MM.1S (cell line): ENCODE data around the gene SCGB2B2.

Source experiments
- DNase-seq: peaks from one replicate; pipeline ENCODE4 v3.0.0-alpha.2; 2015
- H2AFZ ChIP-seq: fragments of 300-600 bp; sonication (generic); 2 replicates; pipeline ENCODE4 v1.6.0; 2016; ENCODE audit warnings: antibody characterized with exemption, low read length
- H3F3A ChIP-seq: fragments of 300-600 bp; sonication (generic); 2 replicates; pipeline ENCODE4 v1.6.1; 2016; ENCODE audit warnings: mild to moderate bottlenecking, antibody characterized with exemption, low read length, moderate library complexity, mixed read lengths; ENCODE audit not compliant: insufficient read depth
- H3K27ac ChIP-seq: fragments of 300-600 bp; sonication (generic); 2 replicates; pipeline ENCODE4 v1.5.1; 2016; ENCODE audit warnings: mild to moderate bottlenecking, low read length
- H3K27me3 ChIP-seq: fragments of 300-600 bp; sonication (generic); replicated peaks from 2 replicates; pipeline ENCODE4 v1.6.0; 2016; ENCODE audit warnings: low read length; ENCODE audit not compliant: insufficient read depth
- H3K36me3 ChIP-seq: fragments of 300-600 bp; sonication (generic); replicated peaks from 2 replicates; pipeline ENCODE4 v1.6.1; 2016; ENCODE audit warnings: mild to moderate bottlenecking, low read length, mixed read lengths; ENCODE audit not compliant: insufficient read depth
- H3K4me1 ChIP-seq: fragments of 300-600 bp; sonication (generic); 2 replicates; pipeline ENCODE4 v1.6.1; 2016; ENCODE audit warnings: low read length, mixed read lengths
- H3K4me2 ChIP-seq: fragments of 300-600 bp; sonication (generic); 2 replicates; pipeline ENCODE4 v1.6.0; 2016; ENCODE audit warnings: low read depth, low read length
- H3K4me3 ChIP-seq: fragments of 300-600 bp; sonication (generic); 2 replicates; pipeline ENCODE4 v1.5.1; 2016; ENCODE audit warnings: low read length, mixed read lengths
- H3K79me2 ChIP-seq: fragments of 300-600 bp; sonication (generic); 2 replicates; pipeline ENCODE4 v1.6.1; 2016; ENCODE audit warnings: mixed run types, low read length, mixed read lengths
- H3K9ac ChIP-seq: fragments of 300-600 bp; sonication (generic); 2 replicates; pipeline ENCODE4 v1.6.1; 2016; ENCODE audit warnings: low read length, mixed read lengths
- H3K9me2 ChIP-seq: fragments of 300-600 bp; sonication (generic); replicated peaks from 2 replicates; pipeline ENCODE4 v1.6.1; 2016; ENCODE audit warnings: mild to moderate bottlenecking, low read length, mixed read lengths; ENCODE audit not compliant: insufficient read depth
- H3K9me3 ChIP-seq: fragments of 300-600 bp; sonication (generic); replicated peaks from 2 replicates; pipeline ENCODE4 v1.6.1; 2016; ENCODE audit warnings: mild to moderate bottlenecking, low read length, mixed read lengths; ENCODE audit not compliant: insufficient read depth
- H4K20me1 ChIP-seq: fragments of 300-600 bp; sonication (generic); 2 replicates; pipeline ENCODE4 v1.6.1; 2016; ENCODE audit warnings: mild to moderate bottlenecking, low read length, moderate library complexity, mixed read lengths; ENCODE audit not compliant: insufficient read depth
- CTCF ChIP-seq: fragments of 300-600 bp; sonication (generic); IDR thresholded peaks from 2 replicates; pipeline ENCODE4 v1.5.1; 2016; ENCODE audit warnings: antibody characterized with exemption, low read length, mixed read lengths
- EZH2 ChIP-seq: fragments of 300-600 bp; sonication (generic); optimal IDR thresholded peaks from 2 replicates; pipeline ENCODE3; 2017; ENCODE audit warnings: low read depth, mild to moderate bottlenecking, antibody characterized with exemption, low read length, mixed read lengths
- EZH2phosphoT487 ChIP-seq: fragments of 300-600 bp; sonication (generic); IDR thresholded peaks from 2 replicates; pipeline ENCODE4 v1.6.1; 2018; ENCODE audit warnings: antibody characterized with exemption, low read length

Gene SCGB2B2

GRCh38 chr19:34715357-34715756, 38.4 kb upstream of the SCGB2B2 start:
- H3K27me3 ChIP-seq: no peaks in the 10 kb centered on the region
- H3K36me3 ChIP-seq: no peaks in the 10 kb centered on the region
- H3K4me2 ChIP-seq: no peak overlapping the region
- TF ChIP-seq EZH2phosphoT487 (no peak), EZH2 (no peak)
- H3K4me1 ChIP-seq: 0 out of 2 replicates have a peak, but pooled peaks cover 4% of the 10 kb centered on the region
- no peak overlapping the region for H3K27ac ChIP-seq
- no peak for DNase-seq
- no peak overlapping the region for H2AFZ ChIP-seq
- H4K20me1 ChIP-seq: no peaks in the 10 kb centered on the region
- no peaks in the 10 kb centered on the region for H3K9me3 ChIP-seq
- H3K9me2 ChIP-seq: no peaks in the 10 kb centered on the region
- H3K9ac ChIP-seq: no peak overlapping the region
- no peaks in the 10 kb centered on the region for H3F3A ChIP-seq
- H3K79me2 ChIP-seq: no peaks in the 10 kb centered on the region
- H3K4me3 ChIP-seq: no peak overlapping the region

GRCh38 chr19:34713262-34713637, 36.3 kb upstream of the SCGB2B2 start:
- Histone ChIP-seq H3K27me3 (no peaks in the 10 kb centered on the region), H3K9me3 (no peaks in the 10 kb centered on the region), H3K9me2 (no peaks in the 10 kb centered on the region), H3K4me1 (no peaks in the 10 kb centered on the region), H3K79me2 (no peaks in the 10 kb centered on the region), H3K4me3 (no peak overlapping the region), H3K36me3 (no peaks in the 10 kb centered on the region), H2AFZ (no peak overlapping the region), H3K4me2 (no peak overlapping the region), H3K27ac (no peak overlapping the region), H3F3A (no peaks in the 10 kb centered on the region), H3K9ac (no peak overlapping the region), H4K20me1 (no peaks in the 10 kb centered on the region)
- no peak for DNase-seq
- no peak for TF ChIP-seq EZH2phosphoT487
- TF ChIP-seq EZH2: no peak
- no peak for TF ChIP-seq CTCF

DNA sequence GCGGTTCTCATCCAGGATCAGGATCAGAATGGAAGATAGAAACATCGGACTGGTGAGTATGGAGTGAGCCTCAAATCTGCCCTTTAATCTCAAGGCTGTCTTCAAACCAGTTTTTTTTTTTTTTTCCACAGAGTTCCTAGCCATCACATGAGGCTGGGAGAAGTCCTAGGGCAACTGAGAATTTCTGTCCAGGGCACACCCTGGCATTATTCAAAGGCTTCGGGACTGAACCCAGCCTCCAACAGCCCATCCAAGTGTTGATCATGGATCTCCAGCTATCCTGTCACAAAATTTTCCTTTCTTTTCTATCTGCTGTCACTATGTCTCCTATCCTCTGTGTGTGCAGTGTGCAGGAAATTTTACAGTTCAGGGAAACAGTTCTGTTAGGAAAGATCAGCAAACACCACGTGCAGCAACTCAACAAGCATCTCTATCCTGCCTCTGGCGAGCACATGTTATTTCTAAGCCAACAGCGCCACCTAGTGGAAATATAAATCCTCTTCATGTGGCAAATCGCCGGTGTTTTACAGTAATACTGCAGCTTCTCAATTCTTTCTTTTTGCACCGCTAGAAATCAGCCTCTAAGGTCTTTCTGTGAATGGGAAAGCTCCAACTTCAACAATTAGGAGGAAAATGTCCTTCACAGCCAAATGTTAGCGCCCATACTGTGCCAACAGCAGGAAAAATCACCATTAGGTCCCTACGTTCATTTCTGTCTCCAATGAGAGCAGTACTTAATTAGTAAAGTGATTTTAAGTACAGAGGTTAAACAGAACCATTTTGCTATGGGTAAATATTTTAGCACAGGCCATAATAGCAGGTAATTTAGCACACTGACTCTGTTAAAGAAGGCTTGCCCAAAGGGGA, 35.7 kb upstream of the SCGB2B2 start:
- no peak overlapping the region for H3K9ac ChIP-seq
- no peak overlapping the region for H3K27ac ChIP-seq
- peak; percentile 81 for DNase-seq
- H3K9me3 ChIP-seq: no peaks in the 10 kb centered on the region
- peak overlapping the region; percentile 13; the same call in 1 of the 2 replicates for H2AFZ ChIP-seq
- H3K27me3 ChIP-seq: no peaks in the 10 kb centered on the region
- no peak overlapping the region for H3K4me3 ChIP-seq
- no peaks in the 10 kb centered on the region for H3F3A ChIP-seq
- no peaks in the 10 kb centered on the region for H3K79me2 ChIP-seq
- peak; percentile 76 for TF ChIP-seq CTCF
- TF ChIP-seq EZH2phosphoT487: no peak
- no peaks in the 10 kb centered on the region for H3K9me2 ChIP-seq
- H4K20me1 ChIP-seq: no peaks in the 10 kb centered on the region
- no peak overlapping the region; the same call in 1 of the 2 replicates for H3K4me2 ChIP-seq
- no peaks in the 10 kb centered on the region for H3K4me1 ChIP-seq
- no peaks in the 10 kb centered on the region for H3K36me3 ChIP-seq

DNA sequence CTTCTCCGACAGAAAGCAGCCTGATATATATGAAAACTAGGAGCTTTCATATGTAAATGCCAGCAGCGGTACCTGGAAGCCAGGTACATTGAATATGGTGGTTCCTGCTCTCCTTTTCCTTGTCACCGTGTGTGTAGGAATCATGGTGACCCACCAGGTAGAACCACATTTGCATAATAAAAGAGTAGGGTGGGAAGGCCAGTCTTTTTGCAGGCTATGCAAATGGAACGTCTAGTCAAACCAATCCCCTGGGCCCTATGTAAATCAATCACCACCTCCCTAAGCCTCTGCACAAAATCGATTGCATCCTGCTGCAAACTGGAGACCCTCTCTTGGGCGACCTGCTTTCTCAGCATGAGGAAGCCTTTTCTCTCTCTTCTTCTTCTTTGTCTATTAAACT, 34.9 kb upstream of the SCGB2B2 start:
- no peak overlapping the region for H3K9ac ChIP-seq
- H3K4me2 ChIP-seq: no peak overlapping the region
- DNase-seq: no peak
- no peak for TF ChIP-seq EZH2
- no peak for TF ChIP-seq CTCF
- no peak for TF ChIP-seq EZH2phosphoT487
- no peaks in the 10 kb centered on the region for H3F3A ChIP-seq
- H3K79me2 ChIP-seq: no peaks in the 10 kb centered on the region
- H3K4me1 ChIP-seq: no peaks in the 10 kb centered on the region
- H3K27ac ChIP-seq: no peak overlapping the region
- H2AFZ ChIP-seq: no peak overlapping the region
- H3K36me3 ChIP-seq: no peaks in the 10 kb centered on the region
- H3K27me3 ChIP-seq: no peaks in the 10 kb centered on the region
- H3K9me3 ChIP-seq: no peaks in the 10 kb centered on the region
- H3K9me2 ChIP-seq: no peaks in the 10 kb centered on the region
- H4K20me1 ChIP-seq: no peaks in the 10 kb centered on the region
- H3K4me3 ChIP-seq: no peak overlapping the region
